Testis (tissue), 3 donors: ENCODE data around the gene TICAM1. TPM values are rescaled to one million over a fixed set of nuclear protein-coding genes. Genes with fewer than 3 reads are reported as not detected.

ENCODE experiments used
- DNase-seq: peaks from one replicate; pipeline ENCODE4 v3.0.0-alpha.2; 2019
- H3K27ac ChIP-seq, 2 donors: fragments of 200-600 bp; sonication (generic); one replicate each; pipeline ENCODE4 v1.5.1; 2019
- H3K27me3 ChIP-seq: fragments of 200-600 bp; sonication (generic); one replicate; pipeline ENCODE4 v1.5.1; 2019
- H3K36me3 ChIP-seq: fragments of 200-600 bp; sonication (generic); one replicate; pipeline ENCODE4 v1.5.1; 2017; ENCODE audit warnings: low read depth; ENCODE audit errors: missing control alignments
- H3K4me1 ChIP-seq: fragments of 200-600 bp; sonication (generic); one replicate; pipeline ENCODE4 v1.5.1; 2019
- H3K4me3 ChIP-seq, 2 donors: fragments of 200-600 bp; sonication (generic); one replicate each; pipeline ENCODE4 v1.5.1; 2017 to 2019
- H3K9me3 ChIP-seq: fragments of 200-600 bp; sonication (generic); one replicate; pipeline ENCODE4 v1.5.1; 2017
- POLR2A ChIP-seq: fragments of 450-650 bp; IDR thresholded peaks from one replicate; pipeline ENCODE4 v1.6.1; 2017; ENCODE audit warnings: antibody characterized with exemption, mild to moderate bottlenecking, moderate library complexity
- WGBS, 2 donors: methylation state at CpG; one replicate each; pipeline ENCODE4 v1.1.5; 2018; 5-methylcytosine and 5-hydroxymethylcytosine counted together
- intact Hi-C: fragments of 100-400 bp; cut with DNase I; formaldehyde crosslinking; loops from one replicate; pipeline ENCODE4 v1.15.1; 2023; ENCODE audit warnings: low total_unique reads
- microRNA-seq, 2 donors: library from miRNA; unstranded; fragments of <30 nt; microRNA quantifications; one replicate each; pipeline ENCODE4, GENCODE V29; 2016; ENCODE audit warnings: borderline number of aligned reads in 2 of 2, borderline replicate concordance in 1 of 2
- polyA plus RNA-seq: library from polyadenylated mRNA; stranded (reverse); fragments of 350-450 nt; fragmentation: Illumina TruSeq; extraction: RNeasy Lipid Tissue Mini Kit (QIAGEN cat#74804); gene quantifications from one replicate; pipeline ENCODE4 v1.2.3, GENCODE V29; 2014; ENCODE audit warnings: low read depth, low replicate concordance; ENCODE audit not compliant: insufficient read depth
- small RNA-seq, 2 donors: library from RNA; depleted of rRNA; stranded (forward); fragments of <200 nt; gene quantifications; one replicate each; pipeline ENCODE3, GENCODE V24; 2016
- total RNA-seq, 2 donors: library from RNA; depleted of rRNA; stranded (reverse); fragments of >200 nt; gene quantifications; one replicate each; pipeline ENCODE4 v1.2.3, GENCODE V29; 2016
- TF ChIP-seq, protein P1 (sequence below), 3 experiments: fragments of 450-650 bp in 2 of 3; fragments of 200-600 bp in 1 of 3; sonication (generic) in 1 of 3; IDR thresholded peaks; one replicate each; pipeline ENCODE4 v1.5.1; 2016 to 2019; ENCODE audit warnings: antibody characterized with exemption in 3 of 3, mild to moderate bottlenecking in 2 of 3, moderate library complexity in 1 of 3

Gene TICAM1
- total and polyA plus RNA-seq, 3 donors from 2014 or later = 4.8 to 6.3 (median 5.0) TPM

DNA sequence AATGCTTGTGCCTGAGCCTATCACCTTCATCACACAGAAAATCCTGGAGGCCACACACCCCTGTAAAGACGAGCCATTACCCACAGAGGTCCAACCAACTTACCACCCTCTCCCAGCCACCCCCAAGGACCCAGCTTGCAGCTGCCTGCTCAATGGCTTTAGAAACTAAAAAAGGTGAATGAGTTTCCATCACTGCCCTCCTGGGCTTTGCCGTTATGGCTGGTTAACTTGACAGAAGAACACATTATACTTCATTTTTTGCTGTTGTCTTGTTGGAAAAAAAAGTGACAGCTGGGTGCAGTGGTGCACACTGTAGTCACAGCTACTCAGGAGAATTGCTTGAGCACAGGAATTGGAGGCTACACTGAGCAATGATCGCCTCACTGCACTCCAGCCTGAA, 57.4 kb downstream of the TICAM1 start:
- WGBS, 2 donors = 79 to 83% methylated on average over 3 of the region's 3 CpGs
- no peaks in the 10 kb centered on the region for H3K9me3 ChIP-seq
- TF ChIP-seq POLR2A = no peak
- TF ChIP-seq, protein P1, sequence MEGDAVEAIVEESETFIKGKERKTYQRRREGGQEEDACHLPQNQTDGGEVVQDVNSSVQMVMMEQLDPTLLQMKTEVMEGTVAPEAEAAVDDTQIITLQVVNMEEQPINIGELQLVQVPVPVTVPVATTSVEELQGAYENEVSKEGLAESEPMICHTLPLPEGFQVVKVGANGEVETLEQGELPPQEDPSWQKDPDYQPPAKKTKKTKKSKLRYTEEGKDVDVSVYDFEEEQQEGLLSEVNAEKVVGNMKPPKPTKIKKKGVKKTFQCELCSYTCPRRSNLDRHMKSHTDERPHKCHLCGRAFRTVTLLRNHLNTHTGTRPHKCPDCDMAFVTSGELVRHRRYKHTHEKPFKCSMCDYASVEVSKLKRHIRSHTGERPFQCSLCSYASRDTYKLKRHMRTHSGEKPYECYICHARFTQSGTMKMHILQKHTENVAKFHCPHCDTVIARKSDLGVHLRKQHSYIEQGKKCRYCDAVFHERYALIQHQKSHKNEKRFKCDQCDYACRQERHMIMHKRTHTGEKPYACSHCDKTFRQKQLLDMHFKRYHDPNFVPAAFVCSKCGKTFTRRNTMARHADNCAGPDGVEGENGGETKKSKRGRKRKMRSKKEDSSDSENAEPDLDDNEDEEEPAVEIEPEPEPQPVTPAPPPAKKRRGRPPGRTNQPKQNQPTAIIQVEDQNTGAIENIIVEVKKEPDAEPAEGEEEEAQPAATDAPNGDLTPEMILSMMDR (IDR thresholded peaks at IDR 0.05) = no peak
- H3K27ac ChIP-seq = no peak overlapping the region
- intact Hi-C loops = no loop called here
- no peaks in the 10 kb centered on the region for H3K36me3 ChIP-seq
- no peak overlapping the region for H3K4me3 ChIP-seq
- no peak for DNase-seq
- H3K4me1 ChIP-seq = peaks cover under 1% of the 10 kb centered on the region
- no peaks in the 10 kb centered on the region for H3K27me3 ChIP-seq

- Histone ChIP-seq H3K27ac (no peak overlapping the region), H3K36me3 (no peaks in the 10 kb centered on the region), H3K9me3 (no peaks in the 10 kb centered on the region), H3K27me3 (no peaks in the 10 kb centered on the region), H3K4me3 (no peak overlapping the region), H3K4me1 (peaks cover 3% of the 10 kb centered on the region)
- no peak for TF ChIP-seq POLR2A
- 63 to 72% methylated on average over 7 to 9 of the region's 9 CpGs for WGBS, 2 donors
- DNase-seq = no peak
- intact Hi-C loops = no loop called here
Observed at GRCh38 chr19:4773047-4773640, 58.4 kb downstream of the TICAM1 start.

DNA sequence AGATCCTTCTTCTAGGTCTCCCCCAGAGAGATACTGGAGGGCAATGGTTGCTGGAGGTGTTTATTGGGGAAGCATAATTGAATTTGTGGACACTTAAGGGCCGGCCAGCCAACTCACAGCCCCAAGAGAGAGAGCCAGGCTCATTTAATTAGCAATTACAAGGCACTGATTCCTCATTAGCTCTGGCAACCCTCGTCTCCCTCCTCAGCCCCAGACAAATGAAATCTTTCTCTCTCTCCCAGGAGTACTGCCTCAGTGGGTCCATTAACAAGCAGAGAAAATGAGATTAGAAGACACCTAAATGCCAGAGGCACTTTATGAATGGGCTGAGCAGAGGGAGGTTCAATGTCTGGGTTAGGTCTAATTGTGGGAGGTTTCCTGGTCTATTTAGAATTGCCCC, 58.9 kb downstream of the TICAM1 start:
- Histone ChIP-seq H3K36me3 (no peaks in the 10 kb centered on the region), H3K4me1 (peaks cover 3% of the 10 kb centered on the region), H3K9me3 (no peaks in the 10 kb centered on the region), H3K27ac (no peak overlapping the region), H3K27me3 (no peaks in the 10 kb centered on the region), H3K4me3 (no peak overlapping the region)
- intact Hi-C loops = no loop called here
- WGBS, 2 donors = 52 to 65% methylated on average over 2 of the region's 2 CpGs
- TF ChIP-seq, protein P1 (IDR thresholded peaks at IDR 0.05) = no peak
- TF ChIP-seq POLR2A = no peak
- no peak for DNase-seq

DNA sequence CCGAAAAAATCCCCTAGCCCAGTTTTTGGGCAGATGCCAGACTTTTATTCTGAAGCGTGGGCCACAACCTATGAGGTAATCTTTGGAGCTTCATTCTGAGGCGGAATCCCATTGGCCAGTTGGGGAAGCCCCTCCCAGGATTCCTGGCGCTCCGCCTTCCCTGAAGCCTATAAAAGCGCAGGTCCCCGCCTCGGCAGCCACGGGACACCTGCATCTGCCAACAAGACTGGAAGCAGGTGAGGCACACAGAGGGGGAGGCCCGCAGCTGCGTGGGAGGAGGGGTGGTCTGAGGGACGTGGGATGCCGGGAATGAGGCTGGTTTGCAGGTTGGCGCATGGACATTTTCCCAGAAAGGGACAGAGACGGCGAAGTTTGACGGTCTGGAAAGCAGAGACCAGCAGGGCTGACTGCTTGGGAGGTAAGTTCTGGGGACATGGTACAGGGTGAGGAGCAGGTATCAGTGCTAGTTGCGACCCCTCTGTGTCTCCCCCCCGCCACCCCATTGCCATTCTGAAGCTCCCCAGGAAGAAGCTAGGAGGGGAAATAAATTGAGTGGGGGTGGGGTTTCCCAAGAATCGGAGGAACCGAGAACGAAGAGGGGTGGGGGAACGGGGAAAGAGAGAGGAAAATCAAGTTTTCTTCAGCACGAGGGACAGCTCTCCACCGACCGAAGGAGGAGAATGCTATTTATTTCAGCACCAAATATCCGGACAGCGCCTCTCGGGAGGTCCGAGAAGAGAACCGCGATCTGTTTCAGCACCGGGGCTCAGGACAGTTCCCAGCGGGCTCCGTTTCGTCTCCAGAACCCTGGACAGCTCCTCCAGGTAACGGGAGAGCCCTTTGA, 62.4 kb downstream of the TICAM1 start:
- WGBS, 2 donors = 2 to 7% methylated on average over 31 to 37 of the region's 37 CpGs
- Histone ChIP-seq H3K4me1 (peaks cover 3% of the 10 kb centered on the region), H3K4me3 (peak overlapping the region in 1 of 2 donors; percentile 7), H3K9me3 (no peaks in the 10 kb centered on the region), H3K27me3 (no peaks in the 10 kb centered on the region), H3K36me3 (no peaks in the 10 kb centered on the region), H3K27ac (no peak overlapping the region)
- DNase-seq = peak; percentile 95
- intact Hi-C loops = no loop called here
- TF ChIP-seq, protein P1 (IDR thresholded peaks at IDR 0.05) = no peak
- TF ChIP-seq POLR2A = no peak

Small RNAs within 50 kb of the gene (microRNA-seq; reads per million reads assigned to microRNA genes)
- gene MIR7-3 = 3.5 to 5.5 reads per million in 2 donors

Small RNAs within 50 kb of the gene (small RNA-seq; reads per million reads assigned to genes)
- gene MIR7-3 = 0 reads per million in 2 donors

Other genes with a start within 250 kb of the TICAM1 start
- gene TNFAIP8L1, start 192.2 kb downstream of the TICAM1 start, total RNA-seq = 10 to 100 TPM in 1 of 2 donors, 1 to 10 TPM in 1; 9.7 to 15.9 TPM
- gene TNFAIP8L1, start 192.2 kb downstream of the TICAM1 start, polyA plus RNA-seq = 13.4 TPM
- 10 to 100 TPM; 51.6 to 61.4 TPM for gene MYDGF, start 161.4 kb downstream of the TICAM1 start, total RNA-seq
- gene MYDGF, start 161.4 kb downstream of the TICAM1 start, polyA plus RNA-seq = 87.0 TPM
- gene DPP9, start 107.9 kb downstream of the TICAM1 start, total RNA-seq = 10 to 100 TPM; 65.1 to 74.2 TPM
- gene DPP9, start 107.9 kb downstream of the TICAM1 start, polyA plus RNA-seq = 24.6 TPM
- gene FEM1A, start 40.0 kb downstream of the TICAM1 start, total RNA-seq = 10 to 100 TPM; 14.3 to 15.8 TPM
- gene FEM1A, start 40.0 kb downstream of the TICAM1 start, polyA plus RNA-seq = 7.5 TPM
- gene PLIN3, start 36.0 kb upstream of the TICAM1 start, total RNA-seq = 10 to 100 TPM; 63.4 to 82.8 TPM
- 109 TPM for gene PLIN3, start 36.0 kb upstream of the TICAM1 start, polyA plus RNA-seq
- gene ARRDC5, start 71.2 kb upstream of the TICAM1 start, total RNA-seq = 10 to 100 TPM in 1 of 2 donors, 1 to 10 TPM in 1; 8.7 to 17.4 TPM
- gene ARRDC5, start 71.2 kb upstream of the TICAM1 start, polyA plus RNA-seq = 26.2 TPM
- 10 to 100 TPM in 1 of 2 donors, 1 to 10 TPM in 1; 10.0 to 11.7 TPM for gene UHRF1, start 77.8 kb upstream of the TICAM1 start, total RNA-seq
- gene UHRF1, start 77.8 kb upstream of the TICAM1 start, polyA plus RNA-seq = 9.3 TPM
- 10 to 100 TPM; 67.7 to 72.7 TPM for gene KDM4B, start 137.4 kb upstream of the TICAM1 start, total RNA-seq
- 33.3 TPM for gene KDM4B, start 137.4 kb upstream of the TICAM1 start, polyA plus RNA-seq